ENCODE data around the gene VAV2. TPM values are rescaled to one million over a fixed set of nuclear protein-coding genes. Genes with fewer than 3 reads are reported as not detected.

Gene VAV2
- total and polyA plus RNA-seq, 9 of the 15 experiments (the other 6 are each of a cell fraction or from before 2014, with no cell fraction given) = 0.01 to 2.7 (median 1.0) TPM; not detected in 1

GRCh38 chr9:133845440-133845839 is 146.7 kb downstream of the VAV2 start:
- intact Hi-C loops (cut with micrococcal nuclease) = no loop called here
- 6% methylated on average over 6 of the region's 7 CpGs for WGBS (ENCODE audit: insufficient coverage, low coverage, missing lambda C conversion rate)
- no peak overlapping the region for H3K4me2 ChIP-seq (ENCODE audit: insufficient read depth, low read length)
- no peak overlapping the region for H3K9ac ChIP-seq (ENCODE audit: insufficient read depth in 1 of 2, low read depth in 2 of 2, low read length in 2 of 2)
- BruUV-seq (replicated peaks) = no TSS peak
- in situ Hi-C loops (cut with MboI) = no loop called here
- H4K20me1 ChIP-seq (replicated peaks; ENCODE audit: control insufficient read depth, insufficient read depth, low read length) = peaks cover 26% of the 10 kb centered on the region
- TF ChIP-seq THAP7 (CRISPR knock-in tag; IDR thresholded peaks at IDR 0.05) (no peak), MLLT1 (IDR thresholded peaks at IDR 0.05) (peak in 1 of 2 experiments; percentile 86; a peak in 2 of 4 replicates), ZBTB17 (CRISPR knock-in tag; IDR thresholded peaks at IDR 0.05) (peak; percentile 97), ZNF23 (CRISPR knock-in tag; IDR thresholded peaks at IDR 0.05) (peak; percentile 94), PYGO2 (tag; IDR thresholded peaks at IDR 0.05) (no peak), ZNF740 (CRISPR knock-in tag; IDR thresholded peaks at IDR 0.05) (no peak), ZNF740 (tag; IDR thresholded peaks at IDR 0.05) (no peak), VEZF1 (CRISPR knock-in tag; IDR thresholded peaks at IDR 0.05) (peak; percentile 37; the same call in 1 of the 2 replicates), C11orf30 (IDR thresholded peaks at IDR 0.05; ENCODE audit: low read depth) (peak; percentile 29; the same call in 1 of the 2 replicates), ZNF316 (IDR thresholded peaks at IDR 0.05) (peak; percentile 20; the same call in 1 of the 2 replicates), STAT6 (CRISPR knock-in tag; IDR thresholded peaks at IDR 0.05) (no peak), NFE2 (IDR thresholded peaks at IDR 0.05; ENCODE audit: low read depth) (peak; percentile 36; the same call in 1 of the 2 replicates)
- H3K9me3 ChIP-seq (replicated peaks; ENCODE audit: control insufficient read depth, insufficient read depth, low read depth, low read length) = no peaks in the 10 kb centered on the region
- FAIRE-seq (no peak), DNase-seq (ENCODE audit: extremely low read depth in 1 of 4, low spot score in 3 of 4) (peak in 3 of 4 experiments; percentile 21 to 29 (median 23)), ATAC-seq (peak; percentile 44)
- no peaks in the 10 kb centered on the region for H3K79me2 ChIP-seq (ENCODE audit: control insufficient read depth, insufficient read depth, low read length)
- H3K27me3 ChIP-seq (ENCODE audit: control insufficient read depth in 2 of 2, insufficient read depth in 2 of 2, low read length in 2 of 2) = peaks cover 12 to 87% of the 10 kb centered on the region in 2 experiments
- CTCF ChIA-PET (ENCODE audit: low intra/inter-chr PET ratio) = no interaction called here
- peaks cover 0 to 6% of the 10 kb centered on the region in 2 experiments; a peak in 2 of 5 replicates for H3K4me1 ChIP-seq (replicated peaks in 1 of 2; ENCODE audit: control insufficient read depth in 2 of 2, insufficient read depth in 2 of 2, low read length in 2 of 2)
- no peak overlapping the region for H3K27ac ChIP-seq (ENCODE audit: extremely low read depth, low read depth, low read length)
- POLR2A ChIA-PET = no interaction called here
- H3K36me3 ChIP-seq (ENCODE audit: control insufficient read depth, insufficient read depth, low read length) = no peaks in the 10 kb centered on the region
- no peak overlapping the region for H3K4me3 ChIP-seq
- no peak overlapping the region for H2AFZ ChIP-seq (ENCODE audit: low read depth, low read length)
- H3K9me1 ChIP-seq (ENCODE audit: control insufficient read depth, insufficient read depth, low read length) = no peaks in the 10 kb centered on the region

All from K562 (cell line).